Dendritic cell treated with granulocyte-macrophage colony-stimulating factor and Interleukin-4, amounts not matched to agents 40 ng/mL and 50 ng/mL, for 4 days (primary cell): Measurements from ENCODE around the gene PGS1.

ENCODE experiments used
- H3K27ac Mint-ChIP-seq: one replicate; pipeline ENCODE4 v1.8.0; 2022; ENCODE audit warnings: mild to moderate bottlenecking, mixed read lengths
- H3K27me3 Mint-ChIP-seq: one replicate; pipeline ENCODE4 v1.8.0; 2022; ENCODE audit warnings: mild to moderate bottlenecking, mixed read lengths
- H3K36me3 Mint-ChIP-seq: one replicate; pipeline ENCODE4 v1.8.0; 2022; ENCODE audit warnings: low read depth, mixed read lengths
- H3K4me1 Mint-ChIP-seq: one replicate; pipeline ENCODE4 v1.8.0; 2022; ENCODE audit warnings: low read depth, mixed read lengths
- H3K4me3 Mint-ChIP-seq: one replicate; pipeline ENCODE4 v1.8.0; 2022; ENCODE audit warnings: mild to moderate bottlenecking, moderate library complexity, mixed read lengths
- H3K9me3 Mint-ChIP-seq: one replicate; pipeline ENCODE4 v1.8.0; 2022; ENCODE audit warnings: mixed read lengths
- intact Hi-C: fragments of 100-400 bp; cut with micrococcal nuclease; formaldehyde crosslinking; loops from one replicate; pipeline ENCODE4 v1.15.0; 2022

The PGS1 gene

DNA sequence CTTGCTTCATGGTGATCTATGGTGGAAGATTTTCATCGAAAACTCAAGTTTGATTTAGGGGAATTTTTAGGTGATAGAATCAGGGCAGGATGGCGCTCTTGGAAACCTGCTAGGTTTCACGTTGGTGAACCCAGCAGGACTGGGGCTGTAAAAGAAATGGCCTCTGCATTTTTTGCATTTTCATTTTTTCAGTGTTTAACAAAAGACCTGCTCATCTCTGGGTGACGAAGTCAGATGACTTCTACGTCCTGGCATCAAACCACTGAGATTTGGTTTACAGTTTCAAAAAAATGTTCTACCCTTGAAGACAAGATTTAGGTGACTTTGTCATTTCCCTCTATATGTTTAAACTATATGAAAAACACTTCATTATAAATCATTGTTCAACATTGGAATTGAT is 1.9 kb downstream of the PGS1 start:
- H3K4me3 Mint-ChIP-seq = peak overlapping the region; percentile 97
- peak overlapping the region; percentile 88 for H3K27ac Mint-ChIP-seq
- H3K4me1 Mint-ChIP-seq = peaks cover 80% of the 10 kb centered on the region
- intact Hi-C loops = no loop called here
- H3K27me3 Mint-ChIP-seq = no peaks in the 10 kb centered on the region
- H3K9me3 Mint-ChIP-seq = no peaks in the 10 kb centered on the region
- peaks cover 50% of the 10 kb centered on the region for H3K36me3 Mint-ChIP-seq

GRCh38 chr17:78381601-78382232 is 3.3 kb downstream of the PGS1 start:
- H3K4me3 Mint-ChIP-seq = peak overlapping the region; percentile 25
- H3K27me3 Mint-ChIP-seq = no peaks in the 10 kb centered on the region
- peak overlapping the region; percentile 88 for H3K27ac Mint-ChIP-seq
- intact Hi-C loops = no loop called here
- peaks cover 82% of the 10 kb centered on the region for H3K4me1 Mint-ChIP-seq
- no peaks in the 10 kb centered on the region for H3K9me3 Mint-ChIP-seq
- H3K36me3 Mint-ChIP-seq = peaks cover 64% of the 10 kb centered on the region

- peak overlapping the region; percentile 46 for H3K4me3 Mint-ChIP-seq
- peaks cover 93% of the 10 kb centered on the region for H3K4me1 Mint-ChIP-seq
- peak overlapping the region; percentile 88 for H3K27ac Mint-ChIP-seq
- H3K9me3 Mint-ChIP-seq = no peaks in the 10 kb centered on the region
- H3K27me3 Mint-ChIP-seq = no peaks in the 10 kb centered on the region
- intact Hi-C loops = no loop called here
- peaks cover 63% of the 10 kb centered on the region for H3K36me3 Mint-ChIP-seq
These were observed 5.4 kb downstream of the PGS1 start for GRCh38 chr17:78383725-78384471.

GRCh38 chr17:78384479-78385175 is 6.2 kb downstream of the PGS1 start:
- H3K27ac Mint-ChIP-seq = peak overlapping the region; percentile 88
- no peaks in the 10 kb centered on the region for H3K27me3 Mint-ChIP-seq
- H3K9me3 Mint-ChIP-seq = no peaks in the 10 kb centered on the region
- peaks cover 59% of the 10 kb centered on the region for H3K36me3 Mint-ChIP-seq
- peaks cover 94% of the 10 kb centered on the region for H3K4me1 Mint-ChIP-seq
- H3K4me3 Mint-ChIP-seq = peak overlapping the region; percentile 46
- intact Hi-C loops = no loop called here

GRCh38 chr17:78387977-78388941 is 9.8 kb downstream of the PGS1 start:
- intact Hi-C loops = loop anchor here (2.0 kb wide), 1 partner anchor 29 kb away; no protein-coding TSS in a partner anchor
- Mint-ChIP-seq H3K27me3 (no peaks in the 10 kb centered on the region), H3K4me1 (peaks cover 80% of the 10 kb centered on the region), H3K4me3 (peak overlapping the region; percentile 26), H3K27ac (peak overlapping the region; percentile 88), H3K36me3 (peaks cover 57% of the 10 kb centered on the region), H3K9me3 (no peaks in the 10 kb centered on the region)

DNA sequence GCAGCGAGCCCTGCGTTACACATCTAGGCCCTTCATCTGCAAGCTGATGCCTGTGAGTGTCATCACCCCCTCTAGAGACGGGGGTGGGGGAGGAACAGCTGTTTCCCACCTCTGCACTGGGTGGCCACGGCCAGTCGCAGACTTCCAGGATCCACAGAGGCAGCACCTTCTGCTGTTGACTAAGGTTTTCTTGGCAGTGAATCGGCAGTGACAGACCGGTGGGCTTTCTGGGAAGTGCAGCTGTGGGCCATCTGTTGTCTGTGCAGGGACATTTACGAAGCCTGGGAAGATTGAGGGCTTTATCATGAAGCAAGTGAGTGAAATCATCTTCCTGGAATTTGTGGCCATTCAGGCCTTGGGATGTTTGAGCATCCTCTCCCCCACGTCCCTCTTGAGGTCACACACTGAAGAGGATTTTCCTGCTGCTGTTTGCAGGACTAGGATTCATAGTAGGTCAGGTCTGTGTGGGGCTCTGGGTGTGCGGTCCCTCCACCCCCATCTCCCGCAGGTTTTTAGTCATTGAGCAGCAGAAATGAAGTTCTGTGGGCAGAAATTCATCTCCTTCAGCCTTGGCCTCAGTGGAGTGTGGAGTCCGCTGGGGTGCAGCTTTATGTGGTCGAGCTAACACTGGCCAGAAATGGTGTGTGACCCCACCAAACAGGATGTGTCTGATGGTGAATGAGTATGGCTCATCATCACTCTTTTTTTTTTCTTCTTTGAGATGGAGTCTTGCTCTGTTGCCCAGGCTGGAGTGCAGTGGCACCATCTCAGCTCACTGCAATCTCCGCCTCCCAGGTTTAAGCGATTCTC is 12.0 kb downstream of the PGS1 start:
- intact Hi-C loops = no loop called here
- Mint-ChIP-seq H3K36me3 (peaks cover 67% of the 10 kb centered on the region), H3K4me1 (peaks cover 62% of the 10 kb centered on the region), H3K4me3 (no peak overlapping the region), H3K27me3 (no peaks in the 10 kb centered on the region), H3K27ac (peak overlapping the region; percentile 88), H3K9me3 (no peaks in the 10 kb centered on the region)

- Mint-ChIP-seq H3K36me3 (peaks cover 67% of the 10 kb centered on the region), H3K4me3 (no peak overlapping the region), H3K4me1 (peaks cover 56% of the 10 kb centered on the region), H3K9me3 (no peaks in the 10 kb centered on the region), H3K27ac (peak overlapping the region; percentile 88), H3K27me3 (no peaks in the 10 kb centered on the region)
- intact Hi-C loops = no loop called here
These were observed 12.6 kb downstream of the PGS1 start for GRCh38 chr17:78391051-78391431.

GRCh38 chr17:78391843-78392242 is 13.4 kb downstream of the PGS1 start:
- peaks cover 67% of the 10 kb centered on the region for H3K36me3 Mint-ChIP-seq
- no peaks in the 10 kb centered on the region for H3K9me3 Mint-ChIP-seq
- peak overlapping the region; percentile 88 for H3K27ac Mint-ChIP-seq
- H3K27me3 Mint-ChIP-seq = no peaks in the 10 kb centered on the region
- H3K4me3 Mint-ChIP-seq = no peak overlapping the region
- H3K4me1 Mint-ChIP-seq = peaks cover 48% of the 10 kb centered on the region
- intact Hi-C loops = no loop called here

- intact Hi-C loops = no loop called here
- Mint-ChIP-seq H3K9me3 (no peaks in the 10 kb centered on the region), H3K27ac (no peak overlapping the region), H3K4me1 (peaks cover 45% of the 10 kb centered on the region), H3K36me3 (peaks cover 69% of the 10 kb centered on the region), H3K4me3 (no peak overlapping the region), H3K27me3 (no peaks in the 10 kb centered on the region)
These were observed 13.8 kb downstream of the PGS1 start for GRCh38 chr17:78392295-78392694.

GRCh38 chr17:78393575-78393974 is 15.1 kb downstream of the PGS1 start:
- Mint-ChIP-seq H3K27me3 (no peaks in the 10 kb centered on the region), H3K9me3 (no peaks in the 10 kb centered on the region), H3K4me3 (no peak overlapping the region), H3K27ac (no peak overlapping the region), H3K36me3 (peaks cover 82% of the 10 kb centered on the region), H3K4me1 (peaks cover 34% of the 10 kb centered on the region)
- intact Hi-C loops = no loop called here

GRCh38 chr17:78394209-78394608 is 15.8 kb downstream of the PGS1 start:
- Mint-ChIP-seq H3K36me3 (peaks cover 89% of the 10 kb centered on the region), H3K4me3 (no peak overlapping the region), H3K9me3 (no peaks in the 10 kb centered on the region), H3K4me1 (peaks cover 27% of the 10 kb centered on the region), H3K27ac (no peak overlapping the region), H3K27me3 (no peaks in the 10 kb centered on the region)
- intact Hi-C loops = no loop called here

- H3K4me3 Mint-ChIP-seq = no peak overlapping the region
- no peaks in the 10 kb centered on the region for H3K9me3 Mint-ChIP-seq
- H3K27ac Mint-ChIP-seq = no peak overlapping the region
- intact Hi-C loops = no loop called here
- H3K27me3 Mint-ChIP-seq = no peaks in the 10 kb centered on the region
- H3K4me1 Mint-ChIP-seq = peaks cover 19% of the 10 kb centered on the region
- peaks cover 94% of the 10 kb centered on the region for H3K36me3 Mint-ChIP-seq
These were observed 16.7 kb downstream of the PGS1 start for GRCh38 chr17:78395155-78395554.
